Ramos (cell line): ENCODE results near the gene NOD1.

Source experiments
- in situ Hi-C: fragments of 300-500 bp; cut with MboI; formaldehyde crosslinking; loops from one replicate; pipeline ENCODE4 v1.14.3; 2022; ENCODE audit warnings: low sequenced_read_pairs; ENCODE audit not compliant: unreplicated experiment

The NOD1 gene

DNA sequence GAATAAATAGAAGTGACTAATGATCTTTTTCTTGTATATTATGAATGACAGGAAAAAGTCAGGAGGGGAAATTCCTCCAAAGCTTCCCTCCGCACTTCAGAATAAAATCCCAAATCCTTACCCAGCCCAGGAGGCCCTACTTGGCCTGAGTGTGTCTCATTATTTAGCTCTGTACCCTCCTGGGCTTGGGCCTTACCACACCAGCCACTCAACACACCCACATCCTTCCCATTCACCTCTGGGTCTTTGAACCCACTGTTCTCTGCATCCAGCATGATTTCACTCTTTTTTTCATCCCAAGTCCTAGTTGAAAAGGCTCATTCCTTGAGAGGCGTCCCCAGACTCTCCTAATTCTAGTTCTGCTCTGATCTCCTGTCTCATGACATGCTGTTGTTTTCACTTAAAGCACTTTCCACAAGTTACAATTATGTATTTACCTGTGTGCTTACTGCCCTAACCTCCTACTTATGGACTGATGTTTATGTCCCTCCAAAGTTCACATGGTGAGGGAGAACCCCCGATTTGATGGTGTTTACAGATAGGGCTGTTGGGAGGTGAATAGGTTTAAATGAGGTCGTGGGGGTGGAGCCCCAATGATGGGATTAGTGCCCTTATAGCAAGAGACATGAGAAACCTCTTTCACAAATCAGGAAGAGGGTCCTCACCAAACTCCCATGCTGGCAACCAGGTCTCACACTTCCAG lies 6.4 kb downstream of the NOD1 start:
- in situ Hi-C loops: no loop called here

- in situ Hi-C loops: no loop called here
Observed at GRCh38 chr7:30471205-30471604, 7.4 kb downstream of the NOD1 start.

DNA sequence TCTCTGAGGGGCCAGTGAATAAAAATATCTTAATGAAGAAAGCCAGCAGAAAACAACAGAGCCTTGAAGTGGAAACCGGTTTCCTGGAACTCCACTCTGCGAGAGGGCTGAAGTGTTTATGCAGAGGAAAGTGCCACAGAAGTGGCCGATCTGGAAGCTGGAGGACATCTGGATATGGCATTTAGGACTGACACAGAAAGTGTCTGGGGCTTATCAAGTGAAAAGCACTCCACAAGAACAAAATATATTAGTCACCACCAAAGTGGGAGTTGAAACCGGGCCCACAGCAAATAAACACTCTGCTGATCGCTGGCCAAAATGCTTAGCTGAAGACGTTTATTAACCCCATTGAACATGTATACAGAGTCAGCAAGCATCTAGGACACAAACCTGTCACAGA lies 7.8 kb downstream of the NOD1 start:
- in situ Hi-C loops: no loop called here

- in situ Hi-C loops: no loop called here
Observed at GRCh38 chr7:30470163-30470770, 8.3 kb downstream of the NOD1 start.

GRCh38 chr7:30469303-30469702 lies 9.3 kb downstream of the NOD1 start:
- in situ Hi-C loops: no loop called here

GRCh38 chr7:30468791-30469190 lies 9.8 kb downstream of the NOD1 start:
- in situ Hi-C loops: no loop called here

DNA sequence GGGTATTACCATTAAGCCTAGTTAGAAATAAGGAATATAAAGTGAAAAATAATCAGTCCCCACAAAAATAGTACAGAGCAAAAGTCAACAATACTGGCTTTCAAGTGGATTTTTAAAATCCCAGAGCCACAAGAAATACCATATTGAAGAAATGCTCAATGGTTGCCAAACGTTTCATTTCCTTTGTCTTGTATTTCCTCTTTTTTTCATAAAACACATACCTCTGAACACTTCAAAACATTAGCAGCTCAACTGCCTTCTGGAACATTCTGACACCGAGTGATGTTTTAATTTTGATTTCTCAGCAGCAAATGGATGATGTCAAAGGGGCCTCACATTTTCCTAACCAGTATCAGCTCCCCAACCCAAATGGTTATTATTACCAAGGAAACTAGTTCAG lies 10.5 kb downstream of the NOD1 start:
- in situ Hi-C loops: no loop called here

DNA sequence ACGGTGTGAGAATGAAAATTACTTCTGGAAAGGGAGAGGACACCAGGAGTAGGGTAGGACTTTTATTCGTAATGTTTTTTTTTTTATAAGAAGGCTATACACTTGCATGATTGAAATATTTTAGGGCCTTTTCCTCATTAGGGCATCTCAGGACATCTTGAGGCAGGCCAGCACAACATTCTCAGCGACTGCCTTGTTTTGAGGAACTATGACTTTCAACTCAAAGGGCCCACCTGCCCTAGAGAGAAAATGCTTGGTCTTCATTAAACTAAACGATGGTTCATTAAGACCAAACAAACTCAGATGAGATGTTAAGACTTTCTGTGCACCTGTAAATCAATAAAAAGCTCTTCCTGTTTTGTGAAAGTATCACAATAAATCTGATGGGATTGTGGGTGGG lies 11.3 kb downstream of the NOD1 start:
- in situ Hi-C loops: no loop called here

DNA sequence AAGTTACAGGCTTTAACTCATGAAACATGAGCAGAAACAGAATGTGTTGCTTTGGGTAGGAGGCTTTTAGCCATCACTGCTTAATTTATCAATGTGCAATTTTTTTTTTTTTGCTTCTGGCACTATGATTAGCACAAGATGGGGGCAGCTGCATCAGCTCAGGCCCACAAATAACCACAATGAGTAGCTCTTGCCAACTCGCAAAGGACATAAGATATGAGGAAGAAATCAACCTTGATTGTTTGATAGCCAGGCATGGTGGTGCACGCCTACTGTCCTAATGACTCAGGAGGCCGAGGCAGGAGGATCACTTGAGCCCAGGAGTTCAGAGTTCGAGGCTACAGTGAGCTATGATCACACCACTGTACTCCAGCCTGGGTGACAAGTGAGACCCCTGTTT lies 12.3 kb downstream of the NOD1 start:
- in situ Hi-C loops: no loop called here

DNA sequence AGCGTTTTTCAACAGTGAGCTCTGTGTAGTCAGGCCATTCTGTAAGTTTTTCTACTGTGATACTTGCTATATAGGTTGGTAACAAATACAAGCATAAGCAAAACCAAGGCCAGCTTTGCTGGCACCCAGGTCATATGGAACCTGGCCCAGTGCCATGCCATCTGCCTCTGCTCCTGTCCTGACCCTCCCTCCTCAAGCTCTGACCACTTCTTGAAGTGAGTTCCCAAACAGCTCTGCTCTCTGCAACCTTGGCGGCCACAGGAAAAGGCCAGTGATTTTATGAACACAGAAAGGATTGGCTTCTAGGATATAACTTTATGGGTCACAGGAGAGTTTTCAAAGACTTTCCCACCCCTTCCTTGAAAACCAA lies 12.8 kb downstream of the NOD1 start:
- in situ Hi-C loops: no loop called here

- in situ Hi-C loops: no loop called here
Observed at GRCh38 chr7:30465046-30465810, 13.4 kb downstream of the NOD1 start.

DNA sequence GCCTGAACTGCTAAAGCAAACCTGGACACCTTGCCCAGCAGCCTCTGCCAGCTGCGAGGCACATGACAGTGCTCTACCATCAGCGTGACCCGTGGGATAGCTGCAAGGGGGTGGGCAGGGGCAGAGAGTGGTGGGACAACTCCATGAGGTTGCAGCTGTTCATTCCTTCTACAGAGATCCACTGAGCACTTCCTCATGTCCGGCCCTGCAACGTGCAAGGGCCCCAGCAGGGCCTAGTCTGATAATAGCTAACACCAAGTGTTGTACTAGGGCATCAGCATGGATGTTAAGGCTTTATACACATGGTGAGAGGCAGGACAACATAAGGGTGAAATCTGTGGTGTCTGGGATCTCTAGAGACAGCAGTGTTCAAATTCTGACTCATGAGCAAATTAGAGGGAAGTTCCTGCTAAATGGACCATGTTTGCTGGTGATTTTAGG lies 14.3 kb downstream of the NOD1 start:
- in situ Hi-C loops: no loop called here

DNA sequence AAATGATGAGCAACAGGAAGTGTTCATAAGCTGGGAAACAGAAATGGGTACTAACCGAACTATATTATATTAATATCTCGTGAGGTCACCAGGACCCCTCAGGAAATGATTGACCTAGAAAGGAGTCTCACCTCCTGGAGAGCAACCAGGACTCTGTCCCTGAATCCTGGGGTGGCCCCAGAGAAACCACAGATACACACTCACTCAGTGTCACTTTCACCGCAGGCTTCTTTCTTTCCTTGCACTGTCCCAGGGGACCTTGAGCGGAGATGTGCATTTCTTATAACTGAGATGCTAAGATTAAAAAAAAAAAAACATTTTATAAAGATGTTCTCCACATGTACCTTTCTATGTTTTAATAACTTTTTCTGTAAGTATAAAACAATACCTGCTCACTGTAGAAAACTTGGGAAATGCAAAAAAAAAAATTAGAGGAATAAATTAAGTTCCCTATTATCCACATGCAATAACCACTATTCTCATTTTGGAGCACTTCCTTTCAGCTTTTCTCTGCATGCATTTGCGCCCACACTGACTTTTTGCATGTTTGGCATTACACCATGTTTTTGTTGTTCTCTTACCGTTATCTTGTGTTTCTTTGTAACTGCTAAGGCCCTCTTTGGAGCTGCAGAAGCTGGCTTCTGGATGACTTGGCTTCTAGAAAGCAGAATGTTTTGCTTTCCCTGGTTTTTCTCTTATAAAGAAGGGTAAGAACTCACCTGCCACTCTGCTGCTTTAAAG lies 15.0 kb downstream of the NOD1 start:
- in situ Hi-C loops: no loop called here

DNA sequence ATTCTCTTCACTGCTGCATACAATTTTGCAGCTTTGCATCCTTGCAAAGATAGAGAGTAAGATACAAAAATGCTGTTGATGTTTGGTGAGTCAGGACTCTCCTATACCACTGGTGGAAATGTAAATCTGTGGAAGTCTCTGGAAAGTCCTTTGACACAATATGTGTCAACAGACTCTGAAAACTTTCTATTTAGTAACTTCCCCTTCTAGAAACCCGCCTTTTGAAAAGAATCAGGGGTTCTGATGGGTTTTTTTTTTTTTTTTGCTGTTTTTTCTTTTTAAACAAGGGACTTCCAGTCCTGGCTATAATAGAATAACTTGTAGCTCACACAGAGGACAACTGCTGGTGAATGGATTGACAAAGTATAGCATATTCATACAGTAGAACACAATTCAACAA lies 16.4 kb downstream of the NOD1 start:
- in situ Hi-C loops: no loop called here

- in situ Hi-C loops: no loop called here
Observed at GRCh38 chr7:30460246-30460633, 18.3 kb downstream of the NOD1 start.

GRCh38 chr7:30459591-30460245 lies 18.9 kb downstream of the NOD1 start:
- in situ Hi-C loops: no loop called here

DNA sequence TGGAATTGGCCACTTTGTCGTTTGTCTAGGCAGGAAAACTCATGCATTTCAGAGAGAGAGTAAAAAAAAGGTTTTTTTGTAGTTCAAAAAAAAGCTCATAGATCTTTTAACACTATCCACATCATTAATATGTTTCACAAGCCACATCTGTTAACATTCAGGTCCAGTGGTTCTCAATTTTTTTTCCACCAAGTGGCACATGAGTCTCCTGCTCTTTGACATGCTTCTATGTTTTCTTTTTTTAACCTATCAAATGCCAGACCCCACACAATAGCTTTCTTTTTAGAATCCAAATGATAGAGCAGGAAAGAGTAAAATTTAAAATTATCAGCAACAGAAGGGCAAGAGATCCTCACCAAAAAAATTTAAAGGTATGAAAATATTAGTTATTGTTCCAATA lies 20.3 kb downstream of the NOD1 start:
- in situ Hi-C loops: no loop called here

GRCh38 chr7:30453921-30454320 lies 24.7 kb downstream of the NOD1 start:
- in situ Hi-C loops: no loop called here

GRCh38 chr7:30453016-30453415 lies 25.6 kb downstream of the NOD1 start:
- in situ Hi-C loops: no loop called here

GRCh38 chr7:30452280-30452930 lies 26.2 kb downstream of the NOD1 start:
- in situ Hi-C loops: no loop called here
